ENCODE results near the gene CHRNB4. TPM values are rescaled to one million over a fixed set of nuclear protein-coding genes. Genes with fewer than 3 reads are reported as not detected.

Gene CHRNB4
- total RNA-seq, 1 donor from 2014 or later: not detected

GRCh38 chr15:78625606-78626280 is 15.3 kb downstream of the CHRNB4 start:
- CTCF ChIA-PET: no interaction called here
- H3K4me1 Mint-ChIP-seq: no peaks in the 10 kb centered on the region
- H3K27me3 Mint-ChIP-seq: peaks cover 48% of the 10 kb centered on the region

GRCh38 chr15:78624651-78625590 is 16.1 kb downstream of the CHRNB4 start:
- no peak for DNase-seq
- CTCF ChIA-PET: no interaction called here
- POLR2A ChIA-PET: no interaction called here
- H3K9me3 Mint-ChIP-seq: no peaks in the 10 kb centered on the region
- no peak overlapping the region for H3K4me3 Mint-ChIP-seq
- no peak for TF ChIP-seq CTCF (IDR thresholded peaks at IDR 0.05)
- intact Hi-C loops (cut with micrococcal nuclease): no loop called here
- H3K4me1 Mint-ChIP-seq: no peaks in the 10 kb centered on the region
- no peaks in the 10 kb centered on the region for H3K36me3 Mint-ChIP-seq (ENCODE audit: low read depth)
- H3K27ac Mint-ChIP-seq: no peak overlapping the region
- ATAC-seq (ENCODE audit: low read depth): no peak
- H3K27me3 Mint-ChIP-seq: peaks cover 48% of the 10 kb centered on the region

More at GRCh38 chr15:78625606-78626280, 15.3 kb downstream of the CHRNB4 start:
- ATAC-seq (ENCODE audit: low read depth) (no peak), DNase-seq (no peak)
- POLR2A ChIA-PET: no interaction called here
- Mint-ChIP-seq H3K36me3 (ENCODE audit: low read depth) (no peaks in the 10 kb centered on the region), H3K27ac (no peak overlapping the region), H3K9me3 (no peaks in the 10 kb centered on the region), H3K4me3 (no peak overlapping the region)
- intact Hi-C loops (cut with micrococcal nuclease): no loop called here
- TF ChIP-seq CTCF (IDR thresholded peaks at IDR 0.05): no peak

DNA sequence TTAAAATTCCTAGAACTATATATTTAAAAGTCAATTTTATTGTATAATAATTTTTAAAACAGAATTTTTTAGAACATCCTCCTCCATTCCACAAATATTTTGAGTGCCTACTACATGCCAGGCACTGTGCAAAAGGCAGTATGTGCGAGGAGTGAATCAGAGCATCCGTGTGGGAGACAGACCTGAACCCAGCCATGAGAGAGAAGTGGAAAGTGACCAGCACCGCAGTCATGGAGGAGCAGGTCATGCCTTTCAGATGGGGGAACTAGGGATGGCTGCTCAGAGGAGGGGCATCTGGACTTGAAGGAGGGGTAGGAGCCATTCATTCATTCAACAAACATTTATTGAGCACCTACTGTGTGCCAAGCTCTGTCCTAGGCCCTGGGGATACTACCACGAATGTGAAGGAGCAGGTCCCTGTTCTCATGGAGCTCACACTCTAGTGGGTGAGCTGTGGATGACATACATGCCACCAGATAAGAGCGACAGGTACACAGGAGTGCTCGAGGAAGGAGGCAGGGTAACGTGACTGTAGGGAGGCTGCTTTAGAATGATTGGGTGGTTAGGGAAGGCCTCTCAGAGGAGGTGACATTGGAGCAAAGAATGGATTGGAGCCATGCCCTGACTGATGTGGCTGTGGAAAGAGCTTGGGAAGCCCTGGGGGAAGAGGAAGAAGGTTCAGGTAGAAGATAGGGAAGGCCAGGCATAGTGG is 17.1 kb downstream of the CHRNB4 start:
- ATAC-seq (ENCODE audit: low read depth): no peak
- no peak for TF ChIP-seq CTCF (IDR thresholded peaks at IDR 0.05)
- DNase-seq: no peak
- ChIA-PET POLR2A (no interaction called here), CTCF (no interaction called here)
- no peaks in the 10 kb centered on the region for H3K9me3 Mint-ChIP-seq
- intact Hi-C loops (cut with micrococcal nuclease): no loop called here
- H3K36me3 Mint-ChIP-seq (ENCODE audit: low read depth): no peaks in the 10 kb centered on the region
- H3K27me3 Mint-ChIP-seq: peaks cover 48% of the 10 kb centered on the region
- no peak overlapping the region for H3K27ac Mint-ChIP-seq
- H3K4me1 Mint-ChIP-seq: peaks cover 3% of the 10 kb centered on the region
- H3K4me3 Mint-ChIP-seq: no peak overlapping the region

DNA sequence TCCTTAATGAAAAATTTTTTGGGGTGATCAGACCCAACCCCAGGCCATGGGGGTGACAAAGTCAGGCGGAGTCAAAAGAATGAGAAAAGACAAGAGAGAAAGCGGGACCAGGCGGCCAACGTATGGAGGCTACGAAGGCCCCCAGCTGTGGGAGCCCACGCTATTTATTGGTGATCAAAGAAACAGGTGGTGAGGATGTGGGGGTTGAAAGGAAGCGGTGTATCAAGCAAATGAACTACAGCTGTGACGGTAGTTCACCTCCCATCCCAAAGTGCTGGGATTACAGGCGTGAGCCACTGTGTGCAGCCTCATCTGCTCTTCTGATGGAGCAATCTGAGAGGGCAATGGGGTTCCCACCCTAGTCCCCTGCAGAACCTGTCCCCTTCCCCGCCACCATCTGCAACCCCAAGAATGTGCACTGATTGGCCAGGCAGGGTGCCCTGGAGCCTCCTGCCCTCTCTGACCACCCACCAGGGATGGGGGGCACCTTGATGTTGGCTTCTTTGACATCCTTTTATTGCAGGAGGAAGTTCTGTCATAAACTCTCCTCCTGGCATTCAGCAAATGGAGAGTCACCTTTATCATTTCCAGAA is 19.1 kb downstream of the CHRNB4 start:
- no peak for ATAC-seq (ENCODE audit: low read depth)
- POLR2A ChIA-PET: no interaction called here
- CTCF ChIA-PET: no interaction called here

More for the DNA sequence above, 19.1 kb downstream of the CHRNB4 start:
- no peak overlapping the region for H3K4me3 Mint-ChIP-seq
- H3K4me1 Mint-ChIP-seq: peaks cover 5% of the 10 kb centered on the region
- H3K36me3 Mint-ChIP-seq (ENCODE audit: low read depth): no peaks in the 10 kb centered on the region
- H3K27me3 Mint-ChIP-seq: peaks cover 47% of the 10 kb centered on the region
- intact Hi-C loops (cut with micrococcal nuclease): no loop called here
- DNase-seq: no peak
- no peak for TF ChIP-seq CTCF (IDR thresholded peaks at IDR 0.05)
- no peak overlapping the region for H3K27ac Mint-ChIP-seq
- no peaks in the 10 kb centered on the region for H3K9me3 Mint-ChIP-seq
